ENCODE data around the gene KPNA4.
"Not testable (repeated sequence)": the region's sequence is repeated elsewhere in the genome, so short reads cannot be mapped to it uniquely, and the experiment has no call there.

KPNA4 gene

GRCh38 chr3:160565442-160566403 lies at the start of gene KPNA4:
Gene KPNA4 (minus strand): TSS chr3:160565571. CDS start chr3:160565282, 289 bp downstream.
- DNase-seq: peak; percentile 94

GRCh38 chr3:160613661-160614060 lies 48.3 kb upstream of the KPNA4 start:
- DNase-seq: no peak

- DNase-seq: no peak
Measured at GRCh38 chr3:160612386-160613075, 47.2 kb upstream of the KPNA4 start.

- DNase-seq: no peak
Measured at GRCh38 chr3:160611141-160611540, 45.8 kb upstream of the KPNA4 start.

GRCh38 chr3:160608870-160609269 lies 43.5 kb upstream of the KPNA4 start:
- no peak for DNase-seq

GRCh38 chr3:160607826-160608225 lies 42.5 kb upstream of the KPNA4 start:
- no peak for DNase-seq

- no peak for DNase-seq
Measured at GRCh38 chr3:160605315-160605714, 39.9 kb upstream of the KPNA4 start.

- DNase-seq: not testable (repeated sequence)
Measured at GRCh38 chr3:160603845-160604244, 38.5 kb upstream of the KPNA4 start.

- no peak for DNase-seq
Measured at GRCh38 chr3:160602259-160602658, 36.9 kb upstream of the KPNA4 start.

GRCh38 chr3:160601288-160601687 lies 35.9 kb upstream of the KPNA4 start:
- no peak for DNase-seq

- no peak for DNase-seq
Measured at GRCh38 chr3:160598865-160599264, 33.5 kb upstream of the KPNA4 start.

- no peak for DNase-seq
Measured at GRCh38 chr3:160588023-160588422, 22.7 kb upstream of the KPNA4 start.

GRCh38 chr3:160587105-160587504 lies 21.7 kb upstream of the KPNA4 start:
- DNase-seq: no peak

- no peak for DNase-seq
Measured at GRCh38 chr3:160586679-160587078, 21.3 kb upstream of the KPNA4 start.

GRCh38 chr3:160583451-160583850 lies 18.1 kb upstream of the KPNA4 start:
- no peak for DNase-seq

GRCh38 chr3:160580938-160581337 lies 15.6 kb upstream of the KPNA4 start:
- no peak for DNase-seq

- peak; percentile 26 for DNase-seq
Measured at GRCh38 chr3:160577556-160578195, 12.3 kb upstream of the KPNA4 start.

- DNase-seq: no peak
Measured at GRCh38 chr3:160577093-160577492, 11.7 kb upstream of the KPNA4 start.

GRCh38 chr3:160576621-160577020 lies 11.2 kb upstream of the KPNA4 start:
- no peak for DNase-seq

GRCh38 chr3:160575589-160575988 lies 10.2 kb upstream of the KPNA4 start:
- no peak for DNase-seq

- no peak for DNase-seq
Measured at GRCh38 chr3:160574636-160575035, 9.3 kb upstream of the KPNA4 start.

GRCh38 chr3:160573955-160574525 lies 8.7 kb upstream of the KPNA4 start:
- not testable (repeated sequence) for DNase-seq

Data from NCI-H226 (cell line).